ENCODE measurements around the gene AP1B1.
"Not testable (repeated sequence)": the region's sequence is repeated elsewhere in the genome, so short reads cannot be mapped to it uniquely, and the experiment has no call there.

AP1B1 gene

DNA sequence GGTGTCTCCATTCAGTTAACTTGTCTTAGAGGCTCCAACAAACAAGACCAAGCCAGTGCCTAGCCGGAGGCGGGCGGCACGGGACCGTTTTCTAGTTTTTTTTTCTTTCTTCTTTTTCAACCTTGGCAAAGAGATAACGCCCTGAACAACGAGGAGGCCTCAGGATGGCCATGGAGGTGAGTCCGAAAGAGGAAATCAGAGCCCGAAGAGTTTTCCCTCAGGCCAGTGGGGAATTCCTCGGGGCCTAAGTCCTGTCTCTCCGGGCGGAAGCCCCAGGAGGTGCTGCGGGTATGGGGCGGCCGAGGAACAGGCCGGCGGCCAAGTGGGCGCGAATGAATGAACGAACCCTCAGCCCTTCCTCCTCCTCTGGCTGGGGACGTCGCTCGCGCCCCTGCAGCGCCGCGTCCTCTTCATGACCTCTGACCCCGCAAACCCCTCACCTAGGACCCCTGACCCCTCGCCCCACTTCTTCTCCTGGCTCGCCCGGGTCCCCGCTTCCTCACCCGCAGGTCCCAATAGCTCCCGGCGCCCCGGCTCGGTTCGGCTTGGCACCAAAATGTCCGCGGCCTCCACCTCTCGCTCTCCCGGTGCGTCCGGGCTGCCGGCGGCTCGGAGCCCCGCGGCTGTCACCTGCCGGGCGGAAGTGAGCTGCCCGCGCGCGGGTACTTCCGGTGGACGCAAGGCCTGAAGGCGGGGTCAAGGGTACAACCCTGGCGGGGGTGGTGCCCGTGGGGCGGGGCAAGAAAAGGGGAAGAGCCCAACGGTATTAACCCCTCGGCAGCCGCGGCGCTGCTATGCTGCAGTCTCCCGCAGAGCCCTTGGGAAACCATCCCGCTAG is at the start of gene AP1B1:
Gene AP1B1 (minus strand): TSS at position 650 of the 838 bp plus-strand sequence. CDS start 21,327 bp downstream, outside the sequence.
- peak; percentile 84 for DNase-seq (ENCODE audit: low read depth)

DNA sequence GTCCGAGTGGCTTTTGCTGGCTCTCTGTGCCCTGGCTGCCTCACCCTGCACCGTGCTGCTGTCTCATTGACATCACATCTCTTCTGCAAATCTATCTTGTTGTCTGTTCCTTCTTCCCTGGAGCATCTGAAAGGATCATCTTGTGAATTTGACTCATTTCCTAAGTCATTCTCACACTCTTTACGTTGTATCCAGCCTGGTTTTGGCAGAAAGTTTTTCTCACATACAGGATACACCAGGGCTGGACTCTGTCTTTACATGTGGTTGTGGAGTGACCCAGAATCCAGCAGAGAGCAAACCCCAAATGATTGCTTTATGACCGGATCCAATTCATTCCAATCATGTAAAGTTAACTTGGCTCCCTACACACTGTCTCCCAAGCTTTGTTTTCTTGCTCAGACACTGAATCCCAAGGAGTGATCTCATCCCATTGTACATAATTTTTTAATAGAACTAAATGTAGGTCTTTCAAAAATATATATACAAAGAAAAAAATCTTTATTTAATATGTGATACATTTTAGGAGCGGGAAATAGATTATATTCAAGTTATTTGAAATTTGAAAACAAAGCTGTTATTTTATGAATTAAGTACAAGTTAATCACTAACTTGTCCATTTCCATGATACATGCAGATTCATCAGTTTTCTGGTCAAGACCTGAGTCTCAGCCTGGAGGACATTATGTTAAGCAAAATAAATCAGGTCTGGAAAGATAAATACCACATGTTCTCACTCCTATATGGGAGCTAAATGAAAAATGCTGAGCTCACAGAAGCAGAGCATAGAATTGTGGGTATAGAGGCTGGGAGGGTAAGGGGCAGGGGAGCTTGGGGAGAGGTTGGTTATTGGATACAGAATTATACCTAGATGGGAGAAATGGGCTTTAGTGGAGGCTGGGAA is 47.1 kb upstream of the AP1B1 start:
- no peak for DNase-seq (ENCODE audit: low read depth)

DNA sequence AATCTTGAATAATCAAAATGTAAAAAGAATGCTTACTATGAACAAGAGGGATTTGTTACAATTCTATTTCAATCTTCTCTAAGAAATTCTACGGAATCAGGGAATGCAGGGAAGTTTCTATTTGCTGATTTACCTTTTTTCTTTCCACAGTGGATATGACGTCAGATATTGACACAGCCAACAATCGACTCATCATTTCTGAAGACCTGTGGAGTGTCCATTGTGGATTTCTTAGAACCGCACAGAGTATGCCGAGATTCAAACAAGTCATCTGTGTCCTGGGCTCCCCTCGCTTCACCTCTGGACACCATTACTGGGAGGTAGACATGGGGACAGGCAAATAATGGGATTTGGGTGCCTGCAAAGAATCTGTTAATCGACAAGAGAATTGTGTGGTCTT is 45.9 kb upstream of the AP1B1 start:
- no peak for DNase-seq (ENCODE audit: low read depth)

DNA sequence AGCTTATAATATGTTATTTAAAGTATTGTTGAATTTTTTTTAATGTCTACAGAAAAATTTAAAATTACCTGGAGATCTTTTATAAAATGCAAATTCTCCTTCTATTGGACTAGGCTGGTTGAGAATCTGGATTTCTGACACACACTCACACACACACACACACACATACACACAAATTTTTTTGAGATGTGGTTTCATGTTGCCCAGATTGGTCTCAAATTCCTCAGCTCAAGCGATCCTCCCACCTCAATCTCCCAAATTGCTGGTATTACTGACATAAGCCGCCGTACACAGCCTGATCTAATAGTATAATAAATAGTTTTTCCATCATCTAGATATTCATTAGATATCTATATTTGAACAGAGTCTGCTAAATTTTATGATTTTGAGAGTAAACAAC is 45.5 kb upstream of the AP1B1 start:
- no peak for DNase-seq (ENCODE audit: low read depth)

DNA sequence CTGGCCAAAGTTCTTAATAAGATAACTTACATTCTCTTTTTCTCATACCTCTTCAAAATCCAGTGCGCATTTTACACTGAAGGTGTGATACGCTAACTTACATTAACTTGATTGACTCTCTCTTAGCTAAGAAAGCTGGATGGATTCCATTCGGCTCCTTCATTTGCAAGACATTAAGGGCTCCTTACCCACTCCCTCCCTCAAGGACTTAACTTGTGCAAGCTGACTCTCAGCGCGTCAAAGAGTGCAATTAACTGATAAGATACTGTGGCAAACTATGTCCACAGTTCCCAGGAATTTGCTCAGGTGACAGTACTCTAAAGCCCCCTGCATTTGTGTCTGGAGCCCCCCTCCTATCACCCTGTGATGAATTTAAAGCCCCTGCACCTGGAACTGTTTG is 43.6 kb upstream of the AP1B1 start:
- no peak for DNase-seq (ENCODE audit: low read depth)

DNA sequence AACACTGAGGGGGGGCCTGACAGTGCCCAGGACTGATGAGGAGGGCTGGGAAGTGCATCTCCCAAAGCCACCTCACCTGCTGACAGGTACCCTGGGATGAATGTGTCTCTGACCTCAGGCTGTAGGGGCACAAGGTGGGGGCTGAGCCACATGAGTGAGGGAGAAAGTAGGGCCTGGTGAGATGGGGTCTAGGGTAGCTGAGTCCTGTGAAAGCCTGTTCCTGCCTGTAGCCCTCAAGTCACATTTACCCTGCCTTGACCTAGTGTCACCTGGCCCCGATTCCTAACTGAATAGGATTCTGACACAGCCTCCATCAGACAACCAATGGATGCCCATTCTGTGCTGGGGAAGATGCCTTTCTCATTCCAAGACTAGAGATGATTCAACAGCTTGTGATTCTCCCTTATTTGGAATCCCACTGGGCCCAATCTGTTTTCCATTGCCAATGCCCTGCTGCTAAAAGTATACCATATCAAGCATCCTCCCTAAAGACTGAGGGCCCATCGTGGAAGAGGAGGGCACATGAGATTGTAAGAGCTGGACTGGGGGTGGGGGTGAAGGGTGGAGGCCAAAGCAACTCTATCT is 38.9 kb upstream of the AP1B1 start:
- no peak for DNase-seq (ENCODE audit: low read depth)

DNA sequence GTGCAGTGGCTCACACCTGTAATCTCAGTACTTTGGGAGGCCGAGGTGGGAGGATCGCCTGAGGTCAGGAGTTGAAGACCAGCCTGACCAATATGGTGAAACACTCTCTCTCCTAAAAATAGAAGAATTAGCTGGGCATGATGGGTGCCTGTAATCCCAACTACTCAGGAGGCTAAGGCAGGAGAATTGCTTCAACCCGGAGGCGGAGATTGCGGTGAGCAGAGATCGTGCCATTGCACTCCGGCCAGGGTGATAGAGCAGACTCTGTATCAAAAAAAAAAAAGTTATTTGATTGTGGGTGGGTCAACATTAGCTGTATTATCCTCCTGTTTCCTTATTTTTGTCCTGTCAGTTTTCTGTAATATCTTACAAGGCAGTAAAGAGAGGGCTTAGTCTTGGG is 38.1 kb upstream of the AP1B1 start:
- DNase-seq (ENCODE audit: low read depth) = no peak

DNA sequence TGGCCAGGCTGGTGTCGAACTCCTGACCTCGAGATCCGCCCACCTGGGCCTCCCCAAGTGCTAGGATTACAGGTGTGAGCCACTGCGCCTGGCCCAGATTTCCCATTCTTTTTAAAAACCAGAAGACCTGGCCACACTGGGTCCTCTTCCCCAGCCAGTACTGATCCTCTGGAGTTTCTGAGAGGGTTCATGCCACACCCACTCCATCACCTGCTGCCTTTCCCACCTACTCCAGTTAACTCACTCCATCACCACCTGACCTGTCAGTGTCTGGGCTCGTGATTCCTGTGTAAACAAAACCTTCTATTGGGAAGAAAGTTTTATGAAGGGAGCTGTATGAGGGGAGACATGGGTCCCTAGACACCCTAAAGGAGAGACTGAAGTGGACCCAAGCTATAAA is 30.3 kb upstream of the AP1B1 start:
- DNase-seq (ENCODE audit: low read depth) = not testable (repeated sequence)

DNA sequence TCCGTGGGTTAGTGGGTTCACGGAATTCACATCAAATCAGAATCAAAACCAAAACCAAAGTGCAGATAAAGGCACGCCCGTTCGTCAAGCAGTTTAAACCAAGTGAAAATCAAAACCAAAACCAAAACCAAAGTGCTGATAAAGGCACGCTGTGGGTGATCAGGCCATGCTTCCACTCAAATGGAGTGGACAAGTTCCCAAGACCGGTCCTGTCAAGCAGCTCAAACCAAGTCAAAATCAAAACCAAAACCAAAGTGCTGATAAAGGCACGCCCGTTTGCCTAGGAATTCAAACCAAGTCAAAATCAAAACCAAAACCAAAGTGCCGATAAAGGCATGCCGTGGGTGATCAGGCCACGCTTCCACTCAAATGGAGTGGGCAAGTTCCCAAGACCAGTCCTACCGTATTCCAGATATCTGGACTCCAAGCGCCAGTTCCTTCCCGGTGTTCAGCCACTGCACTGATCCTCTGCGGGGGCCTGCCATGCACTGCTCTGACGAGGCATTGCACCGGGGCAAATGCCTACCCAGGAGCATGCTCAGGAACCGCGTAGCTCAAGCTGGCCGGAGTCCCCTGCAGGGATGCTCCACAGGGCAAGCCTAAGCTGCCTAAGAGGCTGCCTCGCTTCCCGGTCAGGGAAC is 26.7 kb upstream of the AP1B1 start:
- peak; percentile 37 for DNase-seq (ENCODE audit: low read depth)

DNA sequence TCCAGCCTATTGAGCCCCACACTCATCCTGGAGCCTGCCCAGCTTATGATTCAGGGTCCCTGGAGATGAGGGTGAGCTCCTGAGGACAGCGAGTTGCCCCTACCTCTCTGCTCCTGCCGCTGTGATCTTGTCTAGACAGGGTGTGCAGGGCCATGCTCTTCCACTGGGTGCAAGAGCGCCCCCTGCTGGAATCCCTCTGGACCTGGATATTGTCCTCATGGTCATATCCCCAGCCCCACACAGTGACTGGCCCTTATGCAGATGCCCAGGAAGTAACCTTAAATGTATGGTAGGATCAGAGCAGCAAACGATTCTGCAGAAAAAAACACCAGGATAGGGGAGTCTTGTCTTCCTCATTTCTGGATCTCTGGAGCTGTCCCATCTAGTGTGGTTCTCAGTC is 24.4 kb upstream of the AP1B1 start:
- not testable (repeated sequence) for DNase-seq (ENCODE audit: low read depth)

DNA sequence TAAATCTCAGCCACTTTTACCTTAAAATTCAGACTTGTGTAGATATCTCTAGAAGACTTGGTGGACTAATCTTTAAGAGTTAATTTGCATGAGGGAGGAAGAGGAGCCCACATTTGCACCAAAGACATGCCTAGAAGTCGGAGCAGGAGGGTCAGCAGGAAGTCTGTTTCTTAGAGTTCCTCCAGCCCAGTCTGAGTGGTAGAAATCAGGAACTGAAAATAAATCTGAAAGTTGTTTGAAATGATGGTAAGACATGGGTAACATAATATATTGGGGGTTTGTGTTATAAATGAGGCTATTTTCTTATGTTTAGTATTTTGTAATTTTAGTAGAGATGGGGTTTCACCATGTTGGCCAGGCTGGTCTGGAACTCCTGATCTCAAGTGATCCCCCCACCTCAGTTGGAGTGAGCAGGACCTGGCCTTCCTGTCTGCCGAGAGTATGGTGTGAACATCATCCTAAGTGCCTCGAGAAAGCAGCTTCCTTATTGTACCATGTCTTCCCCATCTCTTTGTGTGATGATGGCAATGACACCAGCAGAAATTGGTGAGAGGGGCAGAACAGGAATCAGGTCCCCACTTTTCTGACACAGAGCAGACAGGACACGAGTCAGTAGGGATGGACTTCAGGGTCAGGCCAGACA is 23.3 kb upstream of the AP1B1 start:
- DNase-seq (ENCODE audit: low read depth) = not testable (repeated sequence)

DNA sequence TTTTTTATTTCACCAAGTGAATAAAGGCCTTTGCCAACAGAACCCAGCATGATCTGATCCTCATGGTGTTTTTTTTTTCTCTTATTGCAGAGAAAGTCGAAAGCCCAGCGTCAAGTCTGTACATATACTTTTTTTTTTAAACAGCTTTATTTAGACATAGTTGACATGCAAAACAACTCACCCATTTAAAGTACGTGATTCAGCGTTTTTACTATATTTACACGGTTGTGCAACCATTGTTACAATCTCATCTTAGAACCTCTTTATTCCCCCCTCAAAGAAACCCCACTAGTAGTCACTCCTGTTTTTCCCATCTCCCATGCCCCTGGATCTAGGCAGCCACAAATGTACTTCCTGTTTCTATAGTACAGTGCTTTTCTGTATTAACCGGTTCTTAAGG is 20.6 kb upstream of the AP1B1 start:
- no peak for DNase-seq (ENCODE audit: low read depth)

DNA sequence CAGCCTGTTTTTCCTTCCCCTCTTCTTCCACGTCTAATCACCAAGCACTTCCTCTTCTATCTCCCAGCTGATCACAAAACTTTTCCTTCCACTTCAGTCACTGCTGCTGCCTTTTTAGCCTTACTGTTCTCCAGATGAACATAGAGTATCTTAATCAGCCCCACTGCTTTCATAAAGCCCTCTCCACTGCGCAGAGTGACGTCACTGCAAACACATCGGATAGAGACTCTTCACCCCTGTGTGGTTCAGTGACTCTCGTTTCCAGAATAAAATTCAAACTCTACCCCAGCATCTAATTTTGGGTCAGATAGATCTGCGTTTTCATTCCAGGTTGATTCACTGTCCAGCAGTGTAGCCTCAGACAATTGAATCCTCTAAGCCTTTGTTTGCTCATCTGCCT is 13.2 kb upstream of the AP1B1 start:
- DNase-seq (ENCODE audit: low read depth) = not testable (repeated sequence)

DNA sequence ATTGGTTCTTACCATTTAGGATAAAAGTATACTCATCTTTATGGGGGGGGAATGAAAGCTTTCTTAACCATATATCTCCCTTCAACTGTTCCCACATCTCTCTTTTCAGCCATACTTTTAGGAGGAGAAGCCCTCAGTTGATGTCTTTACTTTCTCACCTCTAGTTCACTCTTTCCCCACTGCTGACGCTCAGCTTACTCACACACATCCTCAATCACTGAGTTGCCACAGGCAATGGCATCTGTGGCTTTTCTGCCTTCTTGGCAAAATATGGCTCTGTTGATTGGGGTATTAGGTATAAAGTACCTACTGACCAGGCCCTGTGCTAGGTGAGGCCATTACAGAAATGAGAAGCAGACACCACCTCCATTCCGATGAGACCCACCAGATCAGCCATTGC is 12.2 kb upstream of the AP1B1 start:
- no peak for DNase-seq (ENCODE audit: low read depth)

DNA sequence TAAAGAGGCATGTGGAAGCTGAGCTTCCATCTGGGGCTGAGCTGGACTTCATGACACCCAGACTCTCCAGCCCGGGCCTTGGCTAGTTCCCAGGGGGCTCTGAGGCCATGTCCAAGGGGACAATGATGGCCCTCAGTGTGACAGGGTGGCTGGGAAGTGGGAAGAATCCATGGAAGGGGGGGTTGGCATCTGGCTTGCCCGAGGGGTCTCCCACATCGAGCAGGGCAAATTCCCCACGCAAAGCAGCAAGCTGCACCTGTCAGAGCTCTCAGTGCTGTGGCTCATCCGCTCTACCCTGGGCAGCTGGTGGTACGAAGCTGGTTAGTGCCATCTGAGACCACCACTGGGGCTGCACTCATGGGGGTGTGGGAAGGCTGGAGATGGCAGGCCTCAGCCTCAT is 9.4 kb upstream of the AP1B1 start:
- DNase-seq (ENCODE audit: low read depth) = no peak

DNA sequence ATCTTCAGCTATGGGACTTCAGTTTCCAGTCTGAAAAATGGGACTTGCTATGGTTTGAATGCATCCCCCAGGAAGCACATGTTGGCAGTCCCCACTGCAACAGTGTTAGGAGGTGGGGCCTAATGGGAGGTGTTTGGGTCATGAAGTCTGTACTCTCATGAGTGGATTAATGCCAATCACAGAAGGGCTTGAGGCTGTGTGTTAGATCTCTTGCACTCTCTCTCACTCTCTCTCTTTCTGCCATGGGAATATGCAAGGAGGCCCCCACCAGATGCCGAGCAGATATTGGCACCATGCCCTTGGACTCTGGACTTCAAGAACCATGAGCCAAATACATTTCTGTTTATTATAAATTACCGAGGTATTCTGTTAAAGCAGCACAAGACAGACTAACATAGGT is 7.8 kb upstream of the AP1B1 start:
- no peak for DNase-seq (ENCODE audit: low read depth)

DNA sequence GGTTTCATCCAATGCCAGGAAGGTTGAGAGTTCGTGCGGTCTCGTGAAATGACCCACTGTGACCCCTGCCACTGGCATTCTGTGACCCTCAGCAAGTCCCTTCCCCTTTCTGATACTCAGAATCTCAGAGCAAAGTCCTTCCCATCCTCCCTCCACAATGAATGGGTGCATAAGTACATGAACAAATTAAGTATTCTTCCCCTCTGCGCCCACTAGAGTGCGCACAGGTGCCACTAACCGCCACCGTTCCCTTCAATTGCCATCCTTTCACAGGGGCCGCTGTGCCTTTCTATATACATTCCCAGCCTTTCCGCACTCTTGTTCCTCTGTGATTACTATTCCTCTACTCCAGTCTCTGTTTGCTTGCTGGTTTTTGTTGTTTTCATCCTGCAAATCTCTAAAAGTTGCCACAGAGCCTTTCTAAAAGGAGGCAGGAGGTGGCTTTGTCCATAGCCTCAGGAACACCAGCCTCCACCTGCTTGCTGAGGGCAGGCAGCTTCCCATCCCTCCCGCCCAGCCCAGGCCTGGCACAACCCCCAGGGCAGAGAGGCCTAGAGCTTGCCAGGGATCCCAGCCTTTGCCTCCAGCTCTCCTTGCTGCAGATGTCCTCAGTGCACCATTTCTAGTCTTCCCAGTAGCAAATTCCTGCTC is 6.7 kb upstream of the AP1B1 start:
- DNase-seq (ENCODE audit: low read depth) = peak; percentile 29

DNA sequence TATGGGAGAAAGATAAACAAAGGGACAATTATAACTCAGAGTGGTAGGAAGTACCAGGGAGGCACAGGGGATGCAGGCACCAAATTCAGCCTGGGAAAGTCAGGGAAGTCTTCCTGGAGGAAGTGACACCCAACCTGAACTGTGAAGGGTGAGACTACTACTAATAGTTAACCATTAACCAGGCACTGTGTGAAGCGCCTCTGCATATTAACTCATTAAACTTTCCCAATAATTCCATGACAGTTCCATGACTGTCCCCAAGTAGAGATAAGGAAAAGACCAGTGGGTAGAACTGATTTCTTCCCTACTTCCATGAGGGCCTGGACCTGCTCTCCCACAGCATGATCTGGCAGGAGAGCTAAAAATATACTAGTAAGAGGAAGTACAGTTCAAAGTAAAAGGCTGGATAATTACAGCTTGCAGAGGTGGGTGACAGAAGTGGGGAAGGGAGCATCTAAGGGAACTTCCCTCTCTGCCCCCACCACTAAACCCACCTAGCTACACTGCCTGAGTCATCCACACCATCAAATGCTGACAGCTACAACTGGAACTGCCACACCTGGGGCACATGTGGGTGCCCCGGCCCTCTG is 4.7 kb upstream of the AP1B1 start:
- no peak for DNase-seq (ENCODE audit: low read depth)

DNA sequence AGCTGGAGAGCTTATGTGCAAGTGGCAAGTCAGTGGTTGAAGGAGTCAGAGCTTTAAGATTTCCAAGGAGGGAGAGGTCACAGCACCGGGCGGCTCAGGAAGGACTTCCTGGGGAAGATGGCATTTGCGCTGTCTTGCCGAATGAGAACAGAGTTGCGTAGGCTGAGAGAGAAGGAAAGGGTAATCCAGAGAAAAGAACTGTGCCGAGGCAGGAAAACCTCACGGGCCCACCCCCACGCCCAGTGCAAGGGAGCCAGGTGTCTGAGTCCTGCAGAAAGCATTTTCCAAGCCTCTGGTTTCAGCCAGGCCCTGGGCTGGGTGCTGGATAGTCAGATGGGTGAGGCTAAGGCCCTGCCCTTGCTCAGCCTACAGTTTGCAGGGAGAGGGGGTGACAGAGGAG is 3.2 kb upstream of the AP1B1 start:
- no peak for DNase-seq (ENCODE audit: low read depth)

DNA sequence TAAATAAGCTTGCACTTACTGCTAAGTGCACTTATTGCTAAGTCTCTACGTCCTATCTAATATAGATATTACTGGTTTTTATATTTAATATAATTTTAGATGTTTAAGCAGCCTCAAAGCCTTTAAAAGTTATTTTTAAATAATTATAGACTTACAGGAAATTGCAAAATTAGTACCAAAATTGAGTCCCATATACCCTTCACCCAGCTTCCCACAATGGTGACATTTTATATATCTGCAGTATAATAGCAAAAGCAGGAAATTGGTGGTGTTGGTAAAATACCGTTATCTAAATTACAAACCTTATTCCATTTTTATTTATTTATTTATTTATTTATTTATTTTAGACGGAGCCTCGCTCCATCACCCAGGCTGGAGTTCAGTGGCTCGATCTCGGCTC is 1.9 kb upstream of the AP1B1 start:
- no peak for DNase-seq (ENCODE audit: low read depth)

DNA sequence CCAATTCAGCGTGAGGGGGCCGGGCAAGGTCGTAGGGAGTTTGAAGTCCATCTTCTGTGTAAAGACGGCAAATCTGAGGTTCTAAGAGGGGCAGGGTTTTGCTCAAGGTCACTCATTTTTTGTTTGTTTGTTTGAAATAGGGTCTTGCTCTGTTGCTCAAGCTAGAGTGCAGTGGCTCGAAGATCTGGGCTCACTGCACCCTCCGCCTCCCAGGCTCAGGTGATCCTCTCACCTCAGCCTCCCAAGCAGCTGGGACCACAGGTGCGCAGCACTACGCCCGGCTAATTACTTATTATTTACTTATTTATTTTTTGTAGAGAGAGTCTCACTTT is 355 bp upstream of the AP1B1 start:
- no peak for DNase-seq (ENCODE audit: low read depth)

Measured in stimulated activated CD8-positive, alpha-beta memory T cell treated with anti-CD3 and anti-CD28 coated beads, Interleukin-12 subunit alpha, Interleukin-12 subunit beta, amount 100 ng/mL, for 4 hours (primary cell).